ENCODE measurements around the gene PDZD7.
A peak's percentile ranks its signal among the peaks of the same experiment; 100 is the strongest.

Gene PDZD7

DNA sequence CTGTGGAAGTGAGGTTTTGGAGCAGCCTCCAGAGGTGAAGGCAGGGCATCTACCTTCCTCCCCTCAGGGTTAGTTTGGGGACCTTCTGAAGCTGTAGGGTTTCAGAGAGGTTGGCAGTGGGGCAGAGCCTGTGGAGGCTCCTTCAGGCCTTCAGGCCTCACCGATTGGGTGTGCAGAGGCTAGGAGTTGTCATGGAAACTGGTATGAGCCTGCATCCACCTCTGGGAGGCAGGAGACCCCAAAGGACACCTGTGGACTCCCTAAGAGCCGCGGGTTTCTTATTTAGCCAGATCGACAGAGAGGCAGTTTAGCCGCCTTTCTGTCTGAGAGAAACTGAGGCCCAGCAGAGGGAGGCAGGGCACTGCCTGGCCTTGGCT lies 29.3 kb downstream of the PDZD7 start:
- H3K4me3 ChIP-seq (ENCODE audit: low read depth, low read length): no peak overlapping the region
- TF ChIP-seq, protein P1, sequence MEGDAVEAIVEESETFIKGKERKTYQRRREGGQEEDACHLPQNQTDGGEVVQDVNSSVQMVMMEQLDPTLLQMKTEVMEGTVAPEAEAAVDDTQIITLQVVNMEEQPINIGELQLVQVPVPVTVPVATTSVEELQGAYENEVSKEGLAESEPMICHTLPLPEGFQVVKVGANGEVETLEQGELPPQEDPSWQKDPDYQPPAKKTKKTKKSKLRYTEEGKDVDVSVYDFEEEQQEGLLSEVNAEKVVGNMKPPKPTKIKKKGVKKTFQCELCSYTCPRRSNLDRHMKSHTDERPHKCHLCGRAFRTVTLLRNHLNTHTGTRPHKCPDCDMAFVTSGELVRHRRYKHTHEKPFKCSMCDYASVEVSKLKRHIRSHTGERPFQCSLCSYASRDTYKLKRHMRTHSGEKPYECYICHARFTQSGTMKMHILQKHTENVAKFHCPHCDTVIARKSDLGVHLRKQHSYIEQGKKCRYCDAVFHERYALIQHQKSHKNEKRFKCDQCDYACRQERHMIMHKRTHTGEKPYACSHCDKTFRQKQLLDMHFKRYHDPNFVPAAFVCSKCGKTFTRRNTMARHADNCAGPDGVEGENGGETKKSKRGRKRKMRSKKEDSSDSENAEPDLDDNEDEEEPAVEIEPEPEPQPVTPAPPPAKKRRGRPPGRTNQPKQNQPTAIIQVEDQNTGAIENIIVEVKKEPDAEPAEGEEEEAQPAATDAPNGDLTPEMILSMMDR (IDR thresholded peaks at IDR 0.05; ENCODE audit: borderline replicate concordance, insufficient read depth, low read depth, low read length): no peak

DNA sequence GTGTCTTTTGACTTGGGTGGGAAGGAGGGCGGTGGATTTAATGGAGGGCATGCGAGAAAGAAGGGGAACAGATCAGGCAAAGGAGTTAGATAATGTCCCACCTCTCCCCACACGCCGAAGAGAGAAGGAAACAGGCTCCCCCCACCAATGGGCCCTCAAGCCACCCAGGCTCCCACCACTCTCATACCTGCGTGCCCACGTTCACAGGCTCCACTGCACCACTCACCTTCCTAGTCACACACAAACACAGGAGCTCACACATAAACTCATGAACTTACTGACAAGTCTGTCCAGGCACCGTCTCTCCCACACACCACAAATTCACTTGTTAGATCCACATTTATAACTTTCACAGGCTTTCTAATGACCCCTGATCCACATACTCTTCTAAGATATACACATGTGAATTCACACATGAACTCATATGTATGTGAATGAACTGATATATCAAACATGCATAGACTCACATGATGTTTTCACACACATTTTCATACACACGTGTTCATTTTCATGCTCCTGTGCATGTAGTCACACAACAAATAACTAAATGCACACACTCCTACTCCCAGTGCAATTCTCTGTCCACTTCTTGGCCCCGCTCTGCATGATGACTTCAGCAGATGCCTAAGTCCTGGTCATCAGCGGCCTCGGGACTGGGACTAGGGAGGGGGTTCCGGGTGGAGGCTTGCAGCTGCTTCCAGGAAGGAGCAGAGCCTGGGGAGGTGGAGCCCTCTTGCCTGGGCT lies 29.8 kb downstream of the PDZD7 start:
- peak overlapping the region; percentile 15 for H3K4me3 ChIP-seq (ENCODE audit: low read depth, low read length)
- TF ChIP-seq, protein P1 (IDR thresholded peaks at IDR 0.05; ENCODE audit: borderline replicate concordance, insufficient read depth, low read depth, low read length): no peak

DNA sequence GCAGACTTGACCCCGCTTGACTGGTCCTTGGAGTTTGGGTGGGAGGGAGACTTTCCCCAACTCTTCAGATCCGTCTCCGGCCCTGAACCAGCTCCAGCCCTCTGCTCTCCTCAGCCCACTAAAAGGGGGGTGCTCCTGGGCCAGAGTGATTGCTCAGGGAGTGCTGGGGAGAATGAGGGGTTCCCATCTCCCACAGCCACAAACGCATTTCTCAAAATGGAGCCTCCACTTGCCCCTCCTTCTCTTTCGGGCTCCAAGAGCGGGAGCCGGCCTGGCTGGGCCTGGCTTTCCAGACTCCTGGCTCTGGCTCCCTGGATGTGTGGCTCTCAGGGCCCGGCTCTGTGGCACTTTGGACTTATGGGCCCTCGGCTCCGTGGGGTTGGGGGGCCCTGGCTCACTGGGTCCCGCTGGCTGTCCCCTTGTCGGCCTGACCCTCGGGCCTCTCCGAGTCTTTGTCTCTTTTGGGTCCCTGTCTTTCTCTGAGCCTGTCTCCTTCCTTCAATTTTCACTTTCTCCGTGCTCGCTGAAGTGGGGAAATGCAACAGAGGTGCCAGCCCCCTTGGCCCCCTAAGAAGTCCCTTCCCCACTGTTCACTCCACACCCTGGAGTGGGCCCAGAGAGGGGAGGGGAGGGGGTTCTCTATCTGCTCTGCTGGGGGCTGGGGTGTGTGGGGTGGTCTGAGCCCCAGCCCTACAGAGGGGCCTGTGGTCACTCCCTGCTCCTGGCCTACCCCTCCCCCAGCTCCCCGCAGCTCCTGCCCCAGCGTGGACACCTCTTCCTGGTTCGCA lies 30.6 kb downstream of the PDZD7 start:
- TF ChIP-seq, protein P1 (IDR thresholded peaks at IDR 0.05; ENCODE audit: borderline replicate concordance, insufficient read depth, low read depth, low read length): no peak
- peak overlapping the region; percentile 89 for H3K4me3 ChIP-seq (ENCODE audit: low read depth, low read length)

DNA sequence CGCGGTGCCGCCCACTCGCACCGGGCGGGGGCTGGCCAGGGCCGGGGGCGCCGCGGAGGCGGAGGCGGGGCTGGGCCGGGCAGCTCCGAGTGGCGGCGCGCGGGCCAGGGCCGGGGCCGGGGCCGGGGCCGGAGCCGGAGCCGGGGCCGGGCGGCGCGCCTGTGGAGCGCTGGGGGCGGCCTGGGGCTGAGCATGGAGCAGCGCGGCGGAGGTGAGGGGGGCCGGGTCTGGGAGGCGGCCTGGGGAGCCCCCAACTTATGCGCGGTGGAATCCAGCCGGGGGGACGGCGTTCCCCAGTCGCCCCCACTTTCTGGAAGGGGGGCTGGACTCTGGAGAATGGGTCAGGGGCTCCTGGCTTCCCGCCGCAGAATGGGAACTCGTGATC lies 31.2 kb downstream of the PDZD7 start, which contains the start of gene LZTS2:
Gene LZTS2, plus strand, starts transcription at position 67 of the 385 bp plus-strand sequence. CDS start 2,731 bp downstream, outside the sequence.
- TF ChIP-seq, protein P1 (IDR thresholded peaks at IDR 0.05; ENCODE audit: borderline replicate concordance, insufficient read depth, low read depth, low read length): no peak

DNA sequence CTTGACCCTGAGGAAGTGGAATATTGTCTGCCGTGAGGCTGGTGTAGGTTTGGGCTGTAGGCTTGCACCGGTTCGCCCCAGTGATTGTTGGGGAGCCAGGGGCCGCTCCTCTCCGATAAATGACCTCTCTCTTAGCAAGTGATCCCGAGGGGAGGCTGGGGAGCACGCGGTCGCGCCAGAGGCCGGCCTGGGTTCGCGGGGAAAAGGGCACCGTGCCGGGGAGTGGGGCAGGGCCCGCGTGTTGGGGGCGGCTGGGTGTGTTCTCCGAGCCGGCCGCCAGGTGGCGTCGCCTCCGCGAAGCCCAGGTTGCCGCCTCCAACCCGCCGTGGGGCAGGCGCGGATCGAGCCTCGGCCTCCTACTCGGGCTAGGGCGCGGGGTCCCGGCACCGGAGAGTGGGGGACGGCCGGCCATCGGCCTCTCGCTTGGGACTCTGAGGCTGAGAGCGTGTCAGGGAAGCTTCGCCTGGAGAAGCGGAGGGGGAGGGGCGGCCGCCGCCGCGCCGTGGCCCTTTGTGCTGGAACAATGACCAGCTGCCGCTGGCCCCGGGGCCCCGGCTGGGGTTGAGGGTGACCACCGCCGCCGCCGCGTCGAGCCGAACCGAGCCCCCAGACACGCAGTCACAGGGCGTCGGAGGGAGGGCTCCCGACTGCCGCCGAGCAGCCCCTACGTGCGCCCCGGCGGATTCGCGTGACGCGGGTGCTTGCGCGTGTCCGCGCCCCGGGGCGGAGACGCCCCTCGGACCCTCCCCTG lies 31.8 kb downstream of the PDZD7 start:
- TF ChIP-seq, protein P1 (IDR thresholded peaks at IDR 0.05; ENCODE audit: borderline replicate concordance, insufficient read depth, low read depth, low read length): peak; percentile 94
- peak overlapping the region; percentile 89 for H3K4me3 ChIP-seq (ENCODE audit: low read depth, low read length)

More for the DNA sequence above, 31.2 kb downstream of the PDZD7 start, which contains the start of gene LZTS2:
- peak within 1 kb of the TSS; percentile 89 for H3K4me3 ChIP-seq (ENCODE audit: low read depth, low read length)

DNA sequence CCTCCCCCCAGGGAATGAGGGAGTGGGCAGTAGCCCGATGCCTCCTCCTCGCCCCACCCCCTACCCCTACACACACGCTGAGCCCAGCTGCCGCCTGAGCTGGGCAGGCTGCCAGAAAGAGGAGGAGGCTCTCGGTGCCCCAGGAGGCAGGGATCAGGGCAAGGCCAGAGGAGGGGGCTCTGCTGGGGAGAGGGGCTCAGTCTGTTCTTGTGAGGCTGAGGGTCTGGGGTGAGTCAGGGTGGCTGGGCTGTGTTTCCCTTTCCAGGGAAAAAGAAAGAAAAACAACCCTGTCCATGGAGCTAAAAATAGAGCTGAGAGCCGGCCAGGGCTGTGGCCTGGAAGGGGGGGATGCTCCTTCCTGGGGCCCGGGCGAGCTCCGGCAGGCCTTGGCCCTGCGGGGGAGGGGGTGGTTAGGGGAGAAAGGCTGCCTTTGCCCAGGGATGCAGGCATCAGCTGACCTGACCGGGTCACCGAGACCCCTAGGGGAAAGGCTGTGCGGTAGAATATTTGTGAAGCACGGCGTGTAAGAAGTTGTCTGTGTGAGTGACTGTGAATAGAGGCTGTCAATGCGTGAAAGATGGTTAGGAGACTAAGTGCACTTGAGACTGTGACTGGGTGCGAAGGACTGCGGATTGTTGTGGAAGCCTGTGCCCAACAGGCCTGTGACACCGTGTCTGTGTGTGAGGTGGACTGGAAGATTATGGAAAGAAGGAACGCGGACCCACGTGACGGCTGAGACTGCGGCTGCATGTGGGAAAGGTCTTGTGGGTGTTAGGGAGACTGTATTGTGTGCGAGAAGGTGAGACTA lies 32.5 kb downstream of the PDZD7 start:
- H3K4me3 ChIP-seq (ENCODE audit: low read depth, low read length): peak overlapping the region; percentile 89
- TF ChIP-seq, protein P1 (IDR thresholded peaks at IDR 0.05; ENCODE audit: borderline replicate concordance, insufficient read depth, low read depth, low read length): no peak
